ENCODE measurements around the gene DPH7.
A peak's percentile ranks its signal among the peaks of the same experiment; 100 is the strongest.
"Not testable (repeated sequence)": the region's sequence is repeated elsewhere in the genome, so short reads cannot be mapped to it uniquely, and the experiment has no call there.

The DPH7 gene

GRCh38 chr9:137578518-137579258 is at the start of gene DPH7:
TSS of gene DPH7 (minus strand) at chr9:137578925. CDS start at chr9:137578777, 148 bp downstream.
- DNase-seq: peak; percentile 95

- not testable (repeated sequence) for DNase-seq
Measured at GRCh38 chr9:137627406-137627805, 48.7 kb upstream of the DPH7 start.

GRCh38 chr9:137626464-137626863 is 47.7 kb upstream of the DPH7 start:
- no peak for DNase-seq

GRCh38 chr9:137622211-137622610 is 43.5 kb upstream of the DPH7 start:
- DNase-seq: not testable (repeated sequence)

- DNase-seq: no peak
Measured at GRCh38 chr9:137621131-137621757, 42.5 kb upstream of the DPH7 start.

GRCh38 chr9:137620581-137620980 is 41.9 kb upstream of the DPH7 start:
- DNase-seq: no peak

GRCh38 chr9:137620048-137620405 is 41.3 kb upstream of the DPH7 start:
- DNase-seq: no peak

GRCh38 chr9:137619240-137620047 is 40.7 kb upstream of the DPH7 start:
- no peak for DNase-seq

- peak; percentile 87 for DNase-seq
Measured at GRCh38 chr9:137618105-137619067, 39.7 kb upstream of the DPH7 start, which contains the start of gene EHMT1. TSS of gene EHMT1 (plus strand) at chr9:137619005. CDS start at chr9:137619029, 24 bp downstream.

- no peak for DNase-seq
Measured at GRCh38 chr9:137615387-137615871, 36.7 kb upstream of the DPH7 start.

- DNase-seq: no peak
Measured at GRCh38 chr9:137614631-137615386, 36.1 kb upstream of the DPH7 start.

- no peak for DNase-seq
Measured at GRCh38 chr9:137613738-137614523, 35.2 kb upstream of the DPH7 start.

- DNase-seq: no peak
Measured at GRCh38 chr9:137613259-137613658, 34.5 kb upstream of the DPH7 start.

- DNase-seq: no peak
Measured at GRCh38 chr9:137612741-137613142, 34.0 kb upstream of the DPH7 start.

- peak; percentile 46 for DNase-seq
Measured at GRCh38 chr9:137611623-137612609, 33.2 kb upstream of the DPH7 start.

- no peak for DNase-seq
Measured at GRCh38 chr9:137610944-137611343, 32.2 kb upstream of the DPH7 start.

GRCh38 chr9:137607141-137607857 is 28.6 kb upstream of the DPH7 start:
- peak; percentile 28 for DNase-seq

- DNase-seq: no peak
Measured at GRCh38 chr9:137606734-137607138, 28.0 kb upstream of the DPH7 start.
